HCT116 (cell line): ENCODE data around the gene PRSS22. TPM values are rescaled to one million over a fixed set of nuclear protein-coding genes. Genes with fewer than 3 reads are reported as not detected.
A peak's percentile ranks its signal among the peaks of the same experiment; 100 is the strongest.

Experiments used
- ATAC-seq: fragments of 200-7000 bp; cut with Tn5 transposase; 2 replicates; pipeline ENCODE4 v1.9.1; 2020; ENCODE audit warnings: mild to moderate bottlenecking, moderate library complexity
- BruUV-seq: library from RNA; stranded (reverse); fragments of 400-500 nt; replicated peaks from 2 replicates; lab custom pipeline; 2021; lab: Mats Ljungman, UMichigan
- CTCF ChIA-PET: fragments of 300-600 bp; sonication (Branson Sonifier 250); formaldehyde crosslinking; loops from one replicate; lab custom pipeline; 2021; ENCODE audit warnings: antibody characterized with exemption; lab: Charles Lee
- POLR2A ChIA-PET: fragments of 300-600, 350-600 bp; sonication (Branson Sonifier 250); formaldehyde crosslinking; loops from one replicate; lab custom pipeline; 2021; ENCODE audit warnings: antibody characterized with exemption; lab: Charles Lee
- RAD21 ChIA-PET, 2 experiments: fragments of 300-600 bp; sonication (Branson Sonifier 250); formaldehyde crosslinking; loops; one replicate each; lab custom pipeline; 2023; ENCODE audit warnings: low total read pairs in 2 of 2; ENCODE audit not compliant: uncharacterized antibody in 2 of 2, unreplicated experiment in 2 of 2, low non-redundant PET in 1 of 2; lab: Charles Lee
- DNase-seq: peaks from one replicate; pipeline ENCODE4 v3.0.0-alpha.2; 2010; ENCODE audit warnings: low read depth, low spot score
- H2AFZ ChIP-seq: fragments of 200-600 bp; shearing (Covaris generic), sonication (generic); 2 replicates; pipeline ENCODE4 v1.6.1; 2017; ENCODE audit warnings: low read depth, mixed run types, mixed read lengths, antibody characterized with exemption, low read length; ENCODE audit not compliant: poor library complexity, severe bottlenecking
- H3K27ac ChIP-seq: 2 replicates; pipeline ENCODE4 v1.5.1; 2012; ENCODE audit warnings: low read depth, low read length
- H3K27me3 ChIP-seq: fragments of 200-600 bp; sonication (generic); 2 replicates; pipeline ENCODE4 v1.6.1; 2016; ENCODE audit warnings: mixed run types, low read length, mixed read lengths; ENCODE audit not compliant: insufficient read depth
- H3K36me3 ChIP-seq, 2 experiments: fragments of 200-500 bp in 1 of 2; fragments of 200-600 bp in 1 of 2; sonication (Bioruptor generic) in 1 of 2; sonication (generic) in 1 of 2; 2 replicates each; pipeline versions ENCODE4 v1.5.1 to v1.6.1; 2014 to 2016; ENCODE audit warnings: low read length in 2 of 2, inconsistent platforms in 1 of 2, mixed read lengths in 1 of 2, mixed run types in 1 of 2; ENCODE audit not compliant: insufficient read depth in 2 of 2, control insufficient read depth in 1 of 2
- H3K4me1 ChIP-seq, 2 experiments: fragments of 200-600 bp in 1 of 2; sonication (generic) in 1 of 2; 2 replicates each; pipeline versions ENCODE4 v1.5.1 to v1.6.1; 2012 to 2017; ENCODE audit warnings: low read length in 2 of 2, inconsistent platforms in 1 of 2, mild to moderate bottlenecking in 1 of 2, mixed read lengths in 1 of 2, mixed run types in 1 of 2, moderate library complexity in 1 of 2; ENCODE audit not compliant: insufficient read depth in 2 of 2, control insufficient read depth in 1 of 2
- H3K4me2 ChIP-seq: fragments of 200-600 bp; sonication (generic); 2 replicates; pipeline ENCODE4 v1.6.1; 2017; ENCODE audit warnings: mixed run types, low read length, mixed read lengths
- H3K4me3 ChIP-seq, 2 experiments: fragments of 200-600 bp in 1 of 2; sonication (generic) in 1 of 2; replicated peaks in 1 of 2; 2 replicates each; pipeline ENCODE4 v1.5.1; 2011 to 2016; ENCODE audit warnings: low read length in 2 of 2, control low read depth in 1 of 2, low read depth in 1 of 2, mild to moderate bottlenecking in 1 of 2, mixed read lengths in 1 of 2, mixed run types in 1 of 2
- H3K79me2 ChIP-seq: fragments of 200-600 bp; sonication (generic); 2 replicates; pipeline ENCODE4 v1.6.1; 2017; ENCODE audit warnings: mild to moderate bottlenecking, mixed run types, low read length, moderate library complexity, mixed read lengths; ENCODE audit not compliant: insufficient read depth
- H3K9ac ChIP-seq: fragments of 200-600 bp; sonication (generic); 2 replicates; pipeline ENCODE4 v1.6.1; 2016; ENCODE audit warnings: low read length, mixed read lengths
- H3K9me2 ChIP-seq: fragments of 200-600 bp; sonication (generic), shearing (Covaris generic); 2 replicates; pipeline ENCODE4 v1.6.1; 2017; ENCODE audit warnings: mixed run types, mild to moderate bottlenecking, moderate library complexity; ENCODE audit not compliant: insufficient read depth
- H3K9me3 ChIP-seq, 2 experiments: fragments of 200-500 bp in 1 of 2; fragments of 200-600 bp in 1 of 2; sonication (Bioruptor generic) in 1 of 2; sonication (generic) in 1 of 2; 2 replicates each; pipeline ENCODE4 v1.6.1; 2014 to 2017; ENCODE audit warnings: low read length in 2 of 2, mixed read lengths in 2 of 2, inconsistent platforms in 1 of 2, low read depth in 1 of 2, mild to moderate bottlenecking in 1 of 2, mixed run types in 1 of 2, moderate library complexity in 1 of 2; ENCODE audit not compliant: control insufficient read depth in 1 of 2, insufficient read depth in 1 of 2
- H4K20me1 ChIP-seq: fragments of 200-600 bp; sonication (generic), shearing (Covaris generic); 2 replicates; pipeline ENCODE4 v1.6.1; 2017; ENCODE audit warnings: mixed run types, mild to moderate bottlenecking, moderate library complexity; ENCODE audit not compliant: insufficient read depth
- CBX3 ChIP-seq: IDR thresholded peaks from 2 replicates; pipeline ENCODE4 v1.6.1; 2012; ENCODE audit warnings: low read depth
- CEBPB ChIP-seq: IDR thresholded peaks from 2 replicates; pipeline ENCODE4 v1.6.1; 2012; ENCODE audit warnings: low read depth
- EGR1 ChIP-seq: IDR thresholded peaks from 2 replicates; pipeline ENCODE4 v1.6.1; 2012; ENCODE audit warnings: low read depth
- ELF1 ChIP-seq: IDR thresholded peaks from 2 replicates; pipeline ENCODE4 v1.6.1; 2012; ENCODE audit warnings: low read depth, borderline replicate concordance
- EZH2 ChIP-seq: fragments of 200-600 bp; sonication (generic); IDR thresholded peaks from 2 replicates; pipeline ENCODE4 v1.6.1; 2017; ENCODE audit warnings: antibody characterized with exemption, mixed run types
- EZH2phosphoT487 ChIP-seq: fragments of 200-600 bp; IDR thresholded peaks from 2 replicates; pipeline ENCODE4 v1.6.1; 2018; ENCODE audit warnings: antibody characterized with exemption, borderline replicate concordance
- JUND ChIP-seq: IDR thresholded peaks from 2 replicates; pipeline ENCODE4 v1.6.1; 2012
- POLR2A ChIP-seq: IDR thresholded peaks from 2 replicates; pipeline ENCODE4 v1.7.0; 2011; ENCODE audit warnings: borderline replicate concordance; ENCODE audit not compliant: insufficient read depth, insufficient read length; ENCODE audit errors: extremely low read depth
- POLR2AphosphoS5 ChIP-seq: IDR thresholded peaks from 2 replicates; pipeline ENCODE4 v1.6.1; 2011; ENCODE audit warnings: mild to moderate bottlenecking, low read depth, low read length, moderate library complexity
- RAD21 ChIP-seq: IDR thresholded peaks from 2 replicates; pipeline ENCODE4 v1.6.1; 2012; ENCODE audit warnings: low read depth, mild to moderate bottlenecking
- SP1 ChIP-seq: IDR thresholded peaks from 2 replicates; pipeline ENCODE4 v1.6.1; 2012; ENCODE audit warnings: low read depth
- SRF ChIP-seq: IDR thresholded peaks from 2 replicates; pipeline ENCODE4 v1.6.1; 2012; ENCODE audit warnings: low read depth
- YY1 ChIP-seq: IDR thresholded peaks from 2 replicates; pipeline ENCODE4 v1.6.1; 2011; ENCODE audit warnings: low read length, low read depth, moderate library complexity, mild to moderate bottlenecking; ENCODE audit not compliant: insufficient replicate concordance; ENCODE audit errors: extremely low read depth
- ZBTB33 ChIP-seq: IDR thresholded peaks from 2 replicates; pipeline ENCODE4 v1.6.1; 2011; ENCODE audit warnings: mild to moderate bottlenecking, low read length, moderate library complexity; ENCODE audit not compliant: insufficient replicate concordance; ENCODE audit errors: extremely low read depth
- ZFX ChIP-seq: fragments of 450-650 bp; IDR thresholded peaks from 2 replicates; pipeline ENCODE4 v1.6.1; 2017
- intact Hi-C: fragments of 100-400 bp; cut with micrococcal nuclease; formaldehyde crosslinking; loops from 2 replicates; pipeline ENCODE4 v1.10.0; 2022
- total RNA-seq: library from RNA; stranded (reverse); gene quantifications from one replicate; pipeline ENCODE4 v1.2.1, GENCODE V29; 2021; ENCODE audit not compliant: unreplicated experiment
- TF ChIP-seq, protein P1 (sequence below): IDR thresholded peaks from 2 replicates; pipeline ENCODE4 v1.6.1; 2012
- TF ChIP-seq, protein P2 (sequence below), 3 experiments: fragments of 200-600 bp in 1 of 3; sonication (generic) in 1 of 3; IDR thresholded peaks in 2 of 3; conservative IDR thresholded peaks in 1 of 3; 2 replicates each; pipeline ENCODE4 v1.5.1; 2012 to 2017; ENCODE audit warnings: low read depth in 2 of 3, low read length in 2 of 3, antibody characterized with exemption in 1 of 3, borderline replicate concordance in 1 of 3, control low read depth in 1 of 3, mild to moderate bottlenecking in 1 of 3, mixed read lengths in 1 of 3, mixed run types in 1 of 3, moderate library complexity in 1 of 3; ENCODE audit not compliant: insufficient read depth in 1 of 3
- TF ChIP-seq, protein P3 (sequence below): IDR thresholded peaks from 2 replicates; pipeline ENCODE4 v1.6.1; 2012
- TF ChIP-seq, protein P4 (sequence below): IDR thresholded peaks from 2 replicates; pipeline ENCODE4 v1.6.1; 2012; ENCODE audit warnings: low read depth

Gene PRSS22
- total RNA-seq, 1 experiment from 2014 or later, result 20.2 TPM

GRCh38 chr16:2905241-2905987 lies 47.4 kb upstream of the PRSS22 start:
- POLR2A ChIA-PET, result interaction anchor here (0.6 to 1.9 kb wide), 19 partner anchors 10 to 123 kb away, joined by 3 to 39 read pairs (median 4); partner anchors contain the start of genes FLYWCH2, HCFC1R1, PRSS22 and THOC6
- Histone ChIP-seq H3K79me2 (no peaks in the 10 kb centered on the region), H3K4me1 (peaks cover 12 to 22% of the 10 kb centered on the region in 2 experiments), H3K9me2 (no peaks in the 10 kb centered on the region), H3K36me3 (no peaks in the 10 kb centered on the region), H4K20me1 (no peaks in the 10 kb centered on the region), H3K9me3 (no peaks in the 10 kb centered on the region), H3K27ac (peak overlapping the region; percentile 97), H3K4me2 (peak overlapping the region; percentile 85), H3K4me3 (peak overlapping the region; percentile 76 to 93), H3K27me3 (no peaks in the 10 kb centered on the region), H3K9ac (peak overlapping the region; percentile 90), H2AFZ (no peak overlapping the region)
- intact Hi-C loops, result loop anchor here (1.0 to 2.0 kb wide), 2 partner anchors 23 to 67 kb away; no protein-coding TSS in a partner anchor
- RAD21 ChIA-PET, result no interaction called here
- DNase-seq (peak; percentile 99), ATAC-seq (peak; percentile 78)
- CTCF ChIA-PET, result interaction anchor here (0.5 to 2.9 kb wide), 7 partner anchors 11 to 126 kb away, joined by 3 to 10 read pairs (median 6); partner anchors contain the start of gene FLYWCH2
- BruUV-seq, result no TSS peak
- peak; percentile 23; the same call in 1 of the 2 replicates for TF ChIP-seq ZFX
- no peak for TF ChIP-seq RAD21
- TF ChIP-seq CBX3, result no peak
- TF ChIP-seq, protein P1, sequence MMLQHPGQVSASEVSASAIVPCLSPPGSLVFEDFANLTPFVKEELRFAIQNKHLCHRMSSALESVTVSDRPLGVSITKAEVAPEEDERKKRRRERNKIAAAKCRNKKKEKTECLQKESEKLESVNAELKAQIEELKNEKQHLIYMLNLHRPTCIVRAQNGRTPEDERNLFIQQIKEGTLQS, result no peak
- no peak for TF ChIP-seq SRF
- no peak for TF ChIP-seq EZH2phosphoT487
- TF ChIP-seq, protein P2, sequence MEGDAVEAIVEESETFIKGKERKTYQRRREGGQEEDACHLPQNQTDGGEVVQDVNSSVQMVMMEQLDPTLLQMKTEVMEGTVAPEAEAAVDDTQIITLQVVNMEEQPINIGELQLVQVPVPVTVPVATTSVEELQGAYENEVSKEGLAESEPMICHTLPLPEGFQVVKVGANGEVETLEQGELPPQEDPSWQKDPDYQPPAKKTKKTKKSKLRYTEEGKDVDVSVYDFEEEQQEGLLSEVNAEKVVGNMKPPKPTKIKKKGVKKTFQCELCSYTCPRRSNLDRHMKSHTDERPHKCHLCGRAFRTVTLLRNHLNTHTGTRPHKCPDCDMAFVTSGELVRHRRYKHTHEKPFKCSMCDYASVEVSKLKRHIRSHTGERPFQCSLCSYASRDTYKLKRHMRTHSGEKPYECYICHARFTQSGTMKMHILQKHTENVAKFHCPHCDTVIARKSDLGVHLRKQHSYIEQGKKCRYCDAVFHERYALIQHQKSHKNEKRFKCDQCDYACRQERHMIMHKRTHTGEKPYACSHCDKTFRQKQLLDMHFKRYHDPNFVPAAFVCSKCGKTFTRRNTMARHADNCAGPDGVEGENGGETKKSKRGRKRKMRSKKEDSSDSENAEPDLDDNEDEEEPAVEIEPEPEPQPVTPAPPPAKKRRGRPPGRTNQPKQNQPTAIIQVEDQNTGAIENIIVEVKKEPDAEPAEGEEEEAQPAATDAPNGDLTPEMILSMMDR (IDR thresholded peaks at IDR 0.05 in 2 of 3, conservative IDR thresholded peaks at IDR 0.05 in 1 of 3; ENCODE audit: borderline replicate concordance in 1 of 3, insufficient read depth in 1 of 3, low read depth in 2 of 3, low read length in 2 of 3), result no peak
- TF ChIP-seq ELF1, result no peak
- TF ChIP-seq, protein P3, sequence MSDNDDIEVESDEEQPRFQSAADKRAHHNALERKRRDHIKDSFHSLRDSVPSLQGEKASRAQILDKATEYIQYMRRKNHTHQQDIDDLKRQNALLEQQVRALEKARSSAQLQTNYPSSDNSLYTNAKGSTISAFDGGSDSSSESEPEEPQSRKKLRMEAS, result no peak
- TF ChIP-seq, protein P4, sequence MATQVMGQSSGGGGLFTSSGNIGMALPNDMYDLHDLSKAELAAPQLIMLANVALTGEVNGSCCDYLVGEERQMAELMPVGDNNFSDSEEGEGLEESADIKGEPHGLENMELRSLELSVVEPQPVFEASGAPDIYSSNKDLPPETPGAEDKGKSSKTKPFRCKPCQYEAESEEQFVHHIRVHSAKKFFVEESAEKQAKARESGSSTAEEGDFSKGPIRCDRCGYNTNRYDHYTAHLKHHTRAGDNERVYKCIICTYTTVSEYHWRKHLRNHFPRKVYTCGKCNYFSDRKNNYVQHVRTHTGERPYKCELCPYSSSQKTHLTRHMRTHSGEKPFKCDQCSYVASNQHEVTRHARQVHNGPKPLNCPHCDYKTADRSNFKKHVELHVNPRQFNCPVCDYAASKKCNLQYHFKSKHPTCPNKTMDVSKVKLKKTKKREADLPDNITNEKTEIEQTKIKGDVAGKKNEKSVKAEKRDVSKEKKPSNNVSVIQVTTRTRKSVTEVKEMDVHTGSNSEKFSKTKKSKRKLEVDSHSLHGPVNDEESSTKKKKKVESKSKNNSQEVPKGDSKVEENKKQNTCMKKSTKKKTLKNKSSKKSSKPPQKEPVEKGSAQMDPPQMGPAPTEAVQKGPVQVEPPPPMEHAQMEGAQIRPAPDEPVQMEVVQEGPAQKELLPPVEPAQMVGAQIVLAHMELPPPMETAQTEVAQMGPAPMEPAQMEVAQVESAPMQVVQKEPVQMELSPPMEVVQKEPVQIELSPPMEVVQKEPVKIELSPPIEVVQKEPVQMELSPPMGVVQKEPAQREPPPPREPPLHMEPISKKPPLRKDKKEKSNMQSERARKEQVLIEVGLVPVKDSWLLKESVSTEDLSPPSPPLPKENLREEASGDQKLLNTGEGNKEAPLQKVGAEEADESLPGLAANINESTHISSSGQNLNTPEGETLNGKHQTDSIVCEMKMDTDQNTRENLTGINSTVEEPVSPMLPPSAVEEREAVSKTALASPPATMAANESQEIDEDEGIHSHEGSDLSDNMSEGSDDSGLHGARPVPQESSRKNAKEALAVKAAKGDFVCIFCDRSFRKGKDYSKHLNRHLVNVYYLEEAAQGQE, result no peak
- TF ChIP-seq CEBPB, result no peak
- peak; percentile 69 for TF ChIP-seq ZBTB33
- no peak for TF ChIP-seq JUND
- no peak for TF ChIP-seq EGR1
- TF ChIP-seq EZH2, result no peak
- peak; percentile 100 for TF ChIP-seq POLR2AphosphoS5
- TF ChIP-seq YY1, result peak; percentile 76
- TF ChIP-seq SP1, result no peak
- peak; percentile 98 for TF ChIP-seq POLR2A
